HG02588 (cell line): ENCODE measurements around the gene PRR20G.
"Not testable (repeated sequence)": the region's sequence is repeated elsewhere in the genome, so short reads cannot be mapped to it uniquely, and the experiment has no call there.

ENCODE experiments used
- ATAC-seq: cut with Tn5 transposase; IDR thresholded peaks from one replicate; pipeline ENCODE4 v1.9.1; 2021; ENCODE audit warnings: mild to moderate bottlenecking, moderate library complexity; ENCODE audit not compliant: unreplicated experiment

The PRR20G gene

DNA sequence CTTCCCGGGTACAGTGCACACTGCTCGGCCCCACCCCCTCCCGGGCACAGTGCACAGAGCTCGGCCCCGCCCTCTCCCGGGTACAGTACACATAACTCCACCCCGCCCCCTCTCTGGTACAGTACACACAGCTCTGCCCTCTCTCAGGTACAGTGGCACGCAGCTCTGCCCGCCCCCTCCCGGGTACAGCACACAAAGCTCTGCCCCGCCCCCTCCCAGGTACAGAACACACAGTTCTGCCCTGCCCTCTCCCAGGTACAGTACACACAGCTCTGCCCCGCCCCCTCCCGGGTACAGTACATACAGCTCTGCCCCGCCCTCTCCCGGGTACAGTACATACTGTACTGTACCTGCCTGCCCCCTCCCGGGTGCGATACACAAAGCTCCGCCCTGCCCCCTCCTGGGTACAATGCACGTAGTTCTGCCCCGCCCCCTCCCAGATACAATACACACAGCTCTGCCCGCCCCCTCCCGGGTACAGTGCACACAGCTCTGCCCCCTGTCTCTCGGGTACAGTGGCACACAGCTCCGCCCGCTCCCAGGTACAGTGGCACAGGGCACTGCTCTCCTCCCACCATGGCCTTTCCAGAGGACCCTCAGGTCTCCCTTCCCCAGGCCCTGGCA, 16.4 kb upstream of the PRR20G start:
- no peak for ATAC-seq

DNA sequence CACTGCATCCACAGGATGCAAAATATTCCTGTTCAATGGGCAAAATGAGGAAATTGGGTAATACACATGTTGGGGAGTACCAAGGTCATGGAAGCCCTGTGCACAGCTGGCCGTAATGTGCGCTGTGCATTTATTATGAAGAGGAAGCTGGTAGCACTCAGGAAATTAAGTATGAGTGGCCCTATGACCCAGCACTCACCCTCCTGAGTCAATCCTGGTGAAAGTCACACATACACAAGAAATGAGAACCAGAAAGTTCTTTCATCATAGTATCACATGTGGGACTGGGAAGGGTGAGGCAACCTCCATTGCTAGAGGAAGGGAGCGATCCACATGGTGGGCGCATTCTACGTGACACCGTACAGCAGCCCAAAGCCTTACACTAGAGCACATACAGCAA, 11.4 kb upstream of the PRR20G start:
- ATAC-seq = no peak

DNA sequence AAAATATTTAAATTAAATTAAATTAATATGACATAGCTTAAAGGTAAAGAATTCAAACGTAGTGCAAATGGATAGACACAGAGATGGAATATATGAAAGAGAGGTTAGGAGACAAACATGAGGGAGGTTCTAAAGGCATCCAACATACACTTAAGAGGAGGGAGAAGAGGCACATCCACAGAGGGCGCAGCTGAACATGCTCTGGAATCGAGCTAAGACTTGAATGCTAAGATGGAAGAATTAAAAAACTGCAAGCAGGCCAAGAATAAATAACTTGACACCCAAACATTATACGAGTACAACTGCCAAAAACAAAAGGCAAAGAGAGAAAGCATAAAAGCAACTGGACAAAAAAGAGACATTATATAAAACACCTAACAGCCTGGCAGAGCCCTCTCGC, 9.1 kb upstream of the PRR20G start:
- ATAC-seq = no peak

DNA sequence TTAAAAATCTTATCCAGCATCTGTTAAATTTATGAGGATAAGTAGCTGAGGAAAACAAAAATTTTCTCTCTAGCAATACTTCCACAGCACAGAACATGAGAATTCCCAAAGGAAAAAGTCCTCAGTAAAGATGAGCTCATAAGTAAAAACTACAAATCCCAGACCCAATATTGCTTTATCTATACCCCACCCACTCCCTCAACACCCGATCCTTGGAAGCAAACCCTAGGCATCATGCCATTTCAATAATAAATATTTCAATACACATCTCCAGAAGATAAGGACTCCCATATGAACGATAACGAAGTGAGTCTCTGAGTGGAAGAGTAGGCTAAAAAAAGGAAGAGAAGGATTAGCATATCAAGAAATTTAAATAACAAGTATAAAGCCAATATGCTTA, 8.3 kb upstream of the PRR20G start:
- no peak for ATAC-seq

DNA sequence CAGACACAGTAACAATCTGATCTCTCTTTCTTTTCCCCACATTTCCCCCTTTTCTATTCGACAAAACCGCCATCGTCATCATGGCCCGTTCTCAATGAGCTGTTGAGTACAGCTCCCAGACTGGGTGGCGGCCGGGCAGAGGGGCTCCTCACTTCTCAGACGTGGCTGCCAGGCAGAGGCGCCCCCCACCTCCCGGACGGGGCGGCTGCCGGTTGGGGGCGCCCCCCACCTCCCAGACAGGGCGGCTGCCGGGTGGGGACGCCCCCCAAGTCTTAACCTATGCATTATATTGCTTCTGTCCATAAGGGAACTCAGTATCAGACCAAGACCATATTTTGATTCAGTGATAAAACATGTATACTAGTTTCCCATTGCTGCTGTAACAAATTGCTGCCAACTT, 5.8 kb upstream of the PRR20G start:
- not testable (repeated sequence) for ATAC-seq

DNA sequence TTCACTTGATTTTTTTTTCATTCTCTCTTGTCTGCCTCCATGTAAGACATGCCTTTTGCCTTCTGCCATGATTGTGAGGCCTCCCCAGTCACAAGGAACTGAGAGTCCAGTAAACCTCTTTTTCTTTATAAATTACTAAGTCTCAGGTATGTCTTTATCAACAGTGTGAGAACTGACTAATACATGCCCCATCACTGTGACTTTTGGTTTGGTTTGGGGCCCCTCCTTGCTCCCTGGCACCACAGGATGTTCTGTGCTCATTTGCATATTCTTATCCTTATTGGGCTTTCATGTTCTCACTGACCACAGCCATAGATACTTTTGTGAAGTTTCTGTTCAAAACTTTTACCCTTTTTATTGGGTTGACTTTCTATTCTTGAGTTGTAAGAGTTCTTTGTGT, 3.8 kb upstream of the PRR20G start:
- no peak for ATAC-seq

DNA sequence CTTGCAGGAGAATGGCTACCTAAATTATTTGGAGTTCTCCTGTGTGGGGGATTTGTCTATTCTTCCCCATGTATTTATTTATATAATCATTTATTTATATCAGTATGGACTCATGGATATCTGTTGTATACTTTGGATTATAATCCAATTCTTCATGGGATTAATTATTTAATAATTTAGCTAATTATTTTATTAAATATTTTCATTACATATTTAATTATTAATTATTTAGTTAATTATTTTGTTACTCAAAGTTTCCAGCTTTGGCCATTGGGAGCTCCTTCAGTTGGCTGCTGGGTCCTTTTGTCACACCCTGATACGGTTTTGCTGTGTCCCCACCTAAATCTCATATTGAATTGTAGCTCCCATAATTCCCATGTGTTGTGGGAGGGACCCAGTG, 3.3 kb upstream of the PRR20G start:
- ATAC-seq = no peak

DNA sequence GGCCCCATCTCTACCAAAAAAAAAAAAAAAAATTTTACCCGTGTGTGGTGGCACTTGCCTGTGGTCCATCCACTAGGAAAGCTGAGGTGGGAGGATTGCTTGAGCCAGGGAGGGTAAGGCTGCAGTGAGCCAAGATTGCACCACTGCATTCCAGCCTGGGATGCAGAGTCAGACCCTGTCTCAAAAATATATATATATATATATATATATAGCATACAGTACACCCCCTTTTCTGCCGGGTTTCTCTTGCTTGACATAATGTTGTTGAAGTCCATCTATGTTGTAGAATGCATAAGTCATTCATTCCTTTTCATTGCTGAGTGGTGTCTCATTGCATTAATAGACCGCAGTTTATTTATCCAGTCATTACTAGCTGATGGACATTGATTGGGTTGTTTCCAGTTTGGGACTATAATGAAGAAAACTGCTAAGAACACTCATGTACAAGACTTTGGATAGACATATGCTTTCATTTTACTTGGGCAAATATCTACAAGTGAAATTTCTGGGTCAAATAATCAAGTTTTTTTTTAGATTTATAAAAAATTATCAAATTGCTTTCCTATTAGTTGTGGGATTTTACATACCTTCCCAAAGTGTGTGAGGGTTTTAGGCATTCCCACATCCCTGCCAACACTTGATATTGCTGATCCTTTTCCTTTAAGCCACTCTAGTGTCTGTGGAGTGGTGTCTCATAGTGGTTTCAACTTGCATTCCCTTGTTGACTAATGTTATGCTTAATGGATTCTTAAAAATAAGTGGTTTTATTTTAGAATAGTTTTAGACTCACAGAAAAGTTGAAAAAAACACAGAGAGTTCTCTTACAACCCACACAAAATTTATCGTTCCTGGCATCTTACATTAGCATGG, 2.1 kb upstream of the PRR20G start:
- no peak for ATAC-seq

DNA sequence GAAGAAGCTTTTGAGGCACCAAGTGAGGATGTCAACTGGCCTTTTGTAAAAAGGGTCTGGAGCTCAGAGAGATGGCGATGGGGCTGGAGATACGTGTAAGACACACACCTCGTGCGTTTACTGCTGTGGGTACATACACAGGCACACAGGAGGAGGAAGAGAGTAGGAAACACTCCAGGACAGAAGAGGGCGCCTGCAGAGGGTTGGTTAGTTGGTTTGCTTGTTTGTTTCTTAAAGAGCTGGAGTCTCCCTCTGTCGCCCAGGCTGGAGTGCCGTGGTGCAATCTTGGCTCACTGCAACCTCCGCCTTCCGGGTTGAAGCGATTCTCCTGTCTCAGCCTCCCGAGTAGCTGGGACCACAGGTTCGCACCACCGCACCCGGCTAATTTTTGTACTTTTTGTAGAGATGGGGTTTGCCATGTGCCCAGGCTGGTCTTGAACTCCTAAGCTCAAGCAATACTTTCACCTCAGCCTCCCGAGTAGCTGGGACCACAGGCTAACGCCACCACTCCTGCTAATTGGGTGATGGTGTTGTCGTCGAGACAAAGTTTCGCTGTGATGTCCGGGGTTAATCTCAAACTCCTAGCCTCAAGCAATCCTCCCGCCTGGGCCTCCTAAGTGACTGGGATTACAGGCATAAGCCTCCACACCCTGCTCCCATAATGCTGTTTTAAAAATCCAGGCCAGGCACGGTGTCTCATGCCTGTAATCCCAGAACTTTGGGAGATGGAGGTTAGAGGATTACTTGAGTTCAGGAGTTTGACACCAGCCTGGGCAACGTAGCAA, 1.3 kb upstream of the PRR20G start:
- no peak for ATAC-seq

DNA sequence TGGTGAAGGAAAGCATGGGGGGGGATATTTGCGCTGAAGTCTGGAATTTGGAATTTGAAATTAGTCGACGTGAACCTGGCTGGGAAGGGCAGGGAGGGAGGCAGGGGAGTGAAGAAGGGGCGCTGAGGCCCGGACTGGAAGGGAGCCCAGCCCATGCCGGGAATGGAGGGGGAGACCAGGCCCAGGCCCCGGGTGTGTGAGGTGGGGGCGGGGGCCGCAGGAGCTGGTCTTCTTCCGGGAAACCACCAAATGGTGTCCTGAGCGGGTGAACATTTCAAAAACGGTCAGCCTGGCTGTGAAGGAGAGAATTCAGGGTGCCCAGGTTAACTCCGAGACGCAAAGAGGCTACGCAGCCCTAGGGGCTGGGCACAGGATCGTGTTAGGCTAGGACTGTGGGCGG, 497 bp upstream of the PRR20G start:
- no peak for ATAC-seq

DNA sequence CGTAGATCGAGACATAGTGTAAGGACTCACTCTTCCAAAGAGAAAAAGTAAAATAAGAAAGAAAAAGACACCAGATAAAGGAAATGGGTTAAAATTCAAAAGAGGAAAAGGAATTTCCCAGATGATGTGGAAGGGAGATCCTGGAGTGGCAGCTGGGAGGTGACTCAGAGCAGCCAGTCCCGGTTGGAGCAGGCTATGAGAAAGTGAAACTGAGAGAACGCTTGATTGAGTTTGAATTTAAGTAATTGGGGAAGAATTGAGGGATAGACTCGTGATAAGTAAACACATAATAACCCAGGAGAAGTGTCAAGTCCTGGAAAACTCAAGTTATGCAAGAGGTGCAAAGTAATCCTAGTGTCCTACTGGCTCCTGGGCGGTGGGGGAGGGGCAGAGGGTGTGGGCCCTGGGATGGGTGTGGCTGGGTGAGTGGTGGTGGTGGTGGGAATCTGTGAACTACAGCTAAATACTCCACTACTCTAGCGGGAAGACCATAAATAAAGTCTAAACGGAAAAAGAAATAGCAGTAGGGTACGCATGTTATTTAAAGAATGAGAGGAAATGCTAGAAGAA, 1.2 kb downstream of the PRR20G start:
- ATAC-seq = no peak

DNA sequence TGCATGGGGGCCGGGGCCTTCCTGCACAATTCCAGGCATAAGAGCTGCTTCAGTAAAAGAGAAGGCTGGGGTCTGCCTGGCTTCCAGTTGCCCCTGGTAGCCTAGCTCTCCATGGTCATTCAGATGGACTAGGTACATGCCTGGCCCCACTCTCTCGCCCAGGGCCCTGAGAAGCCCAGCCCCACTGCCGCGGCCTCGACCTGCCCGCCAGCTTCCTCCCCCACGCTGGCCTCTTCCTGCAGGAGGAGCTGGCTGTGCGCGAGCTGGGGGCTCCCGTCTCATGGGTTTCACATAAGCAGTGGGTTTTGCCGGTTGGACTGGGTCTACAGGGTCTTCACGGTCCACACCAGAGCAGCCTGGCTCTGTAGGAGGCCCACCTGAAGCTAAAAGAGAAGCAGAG, 3.6 kb downstream of the PRR20G start:
- no peak for ATAC-seq

DNA sequence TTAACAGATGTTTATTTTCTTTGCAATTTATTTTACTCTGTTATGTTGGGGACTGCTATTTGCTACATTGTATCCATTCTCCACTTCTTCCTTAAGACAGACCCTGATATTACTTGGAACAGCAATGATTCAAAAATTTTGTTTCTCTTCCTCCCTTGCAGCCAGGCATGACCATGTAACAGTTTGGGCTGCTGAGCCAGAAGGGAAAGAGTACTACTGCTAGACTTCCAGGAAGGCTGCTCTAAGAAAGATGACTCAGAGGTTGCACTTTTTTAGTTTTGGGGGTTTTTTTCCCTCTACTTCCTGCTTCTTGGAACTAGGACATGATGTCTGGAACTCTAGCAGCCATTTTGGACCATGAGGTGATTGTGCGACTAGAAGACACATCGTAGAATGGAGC, 10.3 kb downstream of the PRR20G start:
- no peak for ATAC-seq

DNA sequence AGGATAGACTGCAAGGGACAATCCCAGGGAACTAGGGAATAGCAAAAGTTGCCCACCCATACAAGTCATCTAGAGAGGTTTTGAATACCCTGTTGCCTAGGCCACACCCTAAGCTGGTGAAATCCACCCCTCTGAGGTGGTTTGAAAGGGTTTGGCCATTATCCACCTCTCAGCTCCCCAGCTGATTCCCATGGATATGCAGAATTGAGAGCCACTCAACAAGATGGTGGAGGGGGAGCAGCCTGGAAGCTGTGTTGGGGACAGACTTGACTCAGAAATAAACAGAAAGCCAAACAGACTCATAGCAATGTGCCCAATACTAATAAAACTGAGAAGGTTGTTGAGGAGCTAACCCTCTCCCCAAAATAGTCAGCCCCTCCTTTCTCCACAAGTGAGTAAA, 10.9 kb downstream of the PRR20G start:
- no peak for ATAC-seq

DNA sequence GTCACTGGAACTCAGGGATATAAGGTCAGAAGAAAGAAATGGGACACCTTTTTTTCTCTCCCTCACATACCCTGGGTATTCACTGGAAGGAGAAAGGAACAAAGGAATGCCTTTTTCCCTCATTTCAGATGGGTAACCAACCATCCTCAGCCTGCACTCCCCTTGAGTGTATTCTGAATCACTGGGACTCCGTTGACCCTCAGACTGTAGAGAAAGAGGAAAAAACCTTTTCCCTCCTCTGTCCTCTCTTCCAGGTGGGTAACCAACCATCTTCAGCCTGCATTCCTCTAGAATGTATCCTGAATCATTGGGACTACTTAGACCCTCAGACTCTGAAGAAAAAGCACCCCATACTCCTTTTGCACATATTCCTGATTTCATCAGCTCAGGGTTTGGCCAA, 11.4 kb downstream of the PRR20G start:
- ATAC-seq = no peak

DNA sequence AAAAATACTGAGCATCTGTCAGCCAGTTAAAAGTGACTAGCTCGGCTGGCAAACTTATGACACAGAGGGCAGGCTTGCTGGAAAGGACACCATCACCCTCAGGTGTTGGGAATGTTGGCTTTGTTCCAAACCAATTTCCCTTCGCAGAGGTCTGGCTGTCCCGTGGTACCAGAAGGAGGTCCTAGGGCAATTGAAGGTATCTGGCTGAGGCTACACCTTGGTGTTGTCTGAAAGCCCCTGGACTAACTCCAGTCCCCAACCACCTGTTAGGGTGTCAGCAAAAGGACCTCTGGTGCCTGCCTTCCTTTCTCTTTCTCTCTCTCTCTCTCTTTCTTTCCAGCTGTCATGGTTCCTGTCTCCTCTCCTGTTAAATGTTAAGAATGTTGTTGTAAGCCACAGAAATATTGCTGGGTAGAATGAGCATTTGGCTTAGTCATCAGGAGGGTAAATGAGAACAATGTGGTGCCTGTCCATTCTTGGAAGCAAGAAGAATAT, 12.5 kb downstream of the PRR20G start:
- ATAC-seq = no peak

DNA sequence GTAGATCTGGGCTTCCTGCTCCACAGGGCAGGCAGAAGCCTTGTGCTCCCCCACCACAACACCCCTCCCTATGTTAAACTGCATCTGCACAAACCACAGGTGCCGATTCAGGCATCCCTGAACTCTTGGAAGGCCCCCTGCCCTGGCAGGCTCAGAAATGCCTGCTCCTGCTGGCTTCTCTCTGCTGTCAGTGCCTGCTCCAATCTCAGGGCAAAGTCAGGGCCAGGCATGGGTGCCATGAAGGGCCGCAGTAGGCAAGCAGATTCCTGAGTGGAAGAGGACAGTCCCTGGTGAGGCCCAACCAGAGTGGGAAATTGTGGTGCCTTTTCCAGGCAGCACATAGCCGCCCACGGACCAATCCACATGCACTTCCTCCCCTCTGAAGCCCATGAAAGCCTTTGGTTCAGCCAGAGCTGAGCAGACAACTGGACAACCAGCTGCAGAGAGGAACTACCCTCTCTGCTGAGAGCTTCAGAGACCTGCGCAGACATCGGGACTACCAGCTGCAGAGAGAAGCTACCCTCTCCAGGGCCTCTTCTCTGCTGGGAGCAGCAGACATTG, 13.6 kb downstream of the PRR20G start:
- ATAC-seq = no peak

DNA sequence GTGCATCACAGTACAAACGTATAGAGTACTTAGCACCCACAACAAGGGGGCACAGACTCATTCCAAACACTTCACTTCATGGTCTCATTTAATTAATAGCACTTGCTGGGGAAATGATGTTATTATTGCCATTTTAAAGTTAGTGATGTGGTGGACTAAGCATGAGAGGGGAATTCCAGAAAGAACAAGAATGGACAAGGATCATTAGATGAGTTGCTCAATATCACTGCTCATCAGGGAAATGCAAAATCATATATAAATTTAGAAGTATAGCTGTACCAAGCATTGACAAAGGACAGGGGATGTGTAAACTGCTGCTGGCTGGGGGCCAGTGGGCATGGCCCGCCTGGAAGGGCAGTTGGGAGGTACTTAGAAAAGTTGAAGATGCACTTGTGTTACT, 14.6 kb downstream of the PRR20G start:
- ATAC-seq = no peak

DNA sequence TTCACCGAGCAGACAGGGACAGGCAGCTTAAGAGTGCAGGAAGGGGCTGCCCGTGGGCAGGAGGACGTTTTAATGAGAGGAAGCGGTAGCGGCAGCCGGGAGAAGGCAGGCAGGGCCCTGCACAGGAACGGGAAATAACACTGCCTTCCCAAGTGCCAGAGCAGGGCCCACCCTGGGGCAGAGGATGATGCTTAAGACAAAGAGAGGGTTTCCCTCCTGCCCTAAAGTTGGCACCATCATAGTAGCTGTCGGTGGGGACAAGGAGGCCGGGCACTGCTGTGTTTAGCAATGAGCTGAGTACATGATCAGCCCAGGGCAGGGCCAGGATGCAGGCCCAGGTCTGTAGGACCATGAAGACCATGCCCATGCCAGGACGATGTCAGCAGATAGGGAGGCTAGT, 21.7 kb downstream of the PRR20G start:
- ATAC-seq = no peak

DNA sequence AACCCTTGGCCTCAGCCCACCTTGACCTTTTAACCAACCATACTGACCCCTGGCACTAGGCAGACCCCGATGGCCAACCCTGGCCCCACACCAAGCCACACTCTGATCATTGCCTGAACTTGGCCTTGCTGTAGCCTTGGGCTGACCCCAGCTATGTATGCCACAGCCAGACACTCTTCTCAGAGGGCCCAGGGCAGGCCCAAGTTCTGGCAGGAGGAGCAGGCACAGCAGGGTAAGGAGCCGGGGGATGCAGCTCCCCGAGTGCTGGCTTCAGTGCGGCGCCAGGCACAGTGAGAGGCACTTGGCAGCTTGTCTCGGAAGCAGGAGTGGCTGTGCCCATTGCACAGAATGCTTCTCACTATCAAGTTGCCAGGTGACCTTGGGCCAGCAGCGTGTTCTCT, 22.3 kb downstream of the PRR20G start:
- ATAC-seq = no peak
